Spinal cord (tissue), 10 donors: ENCODE measurements around the gene TCP11L1. TPM values are rescaled to one million over a fixed set of nuclear protein-coding genes. Genes with fewer than 3 reads are reported as not detected.

Experiments used
- DNase-seq, 6 donors: peaks; one replicate each; pipeline versions ENCODE4 v3.0.0 to v3.0.0-alpha.2; 2013 to 2015; ENCODE audit warnings: low spot score in 6 of 6, low read depth in 4 of 6
- H3K27ac ChIP-seq: one replicate; pipeline ENCODE4 v1.5.1; 2013; ENCODE audit warnings: low read depth, low read length, control low read depth
- H3K27me3 ChIP-seq: one replicate; pipeline ENCODE4 v1.6.1; 2013; ENCODE audit warnings: low read length; ENCODE audit not compliant: control insufficient read depth, insufficient read depth
- H3K36me3 ChIP-seq: one replicate; pipeline ENCODE4 v1.6.1; 2013; ENCODE audit warnings: low read length; ENCODE audit not compliant: control insufficient read depth, insufficient read depth
- H3K4me1 ChIP-seq: one replicate; pipeline ENCODE4 v1.6.1; 2013; ENCODE audit warnings: low read length; ENCODE audit not compliant: control insufficient read depth, insufficient read depth
- H3K4me3 ChIP-seq: one replicate; pipeline ENCODE4 v1.5.1; 2013; ENCODE audit warnings: low read depth, low read length, control low read depth
- H3K9me3 ChIP-seq: one replicate; pipeline ENCODE4 v1.6.1; 2013; ENCODE audit warnings: low read length; ENCODE audit not compliant: control insufficient read depth, insufficient read depth
- WGBS: methylation state at CpG from one replicate; pipeline ENCODE4 v1.1.5; 2013; ENCODE audit warnings: missing lambda C conversion rate; ENCODE audit not compliant: insufficient coverage; 5-methylcytosine and 5-hydroxymethylcytosine counted together
- long read RNA-seq, 4 donors: transcript quantifications; one replicate each; lab custom pipeline, GENCODE V29; 2026
- polyA plus RNA-seq, 2 donors: library from polyadenylated mRNA; unstranded; fragments of 120-200 nt; gene quantifications; one replicate each; pipeline ENCODE4 v1.2.1, GENCODE V29; 2013; ENCODE audit not compliant: insufficient read length in 2 of 2
- total RNA-seq, 2 donors: library from RNA; depleted of rRNA in 1 of 2; stranded (reverse); fragments of 120-200 nt in 1 of 2; fragments of >200 nt in 1 of 2; gene quantifications; one replicate each; pipeline versions ENCODE4 v1.2.3 to v1.2.4, GENCODE V29; 2013 to 2014
- donor health status: healthy.

The TCP11L1 gene
- 10 to 100 TPM; 16.7 to 33.4 TPM for total RNA-seq
- polyA plus RNA-seq, result 10 to 100 TPM; 15.1 to 19.8 TPM
- long read RNA-seq, donor 1, partial matches to known transcripts, result 5 of 7 reads
- long read RNA-seq, donor 1, other reads (novel, unspliced or antisense), result 0 of 7 reads
- long read RNA-seq, donor 2, partial matches to known transcripts, result 0 of 1 reads
- long read RNA-seq, donor 2, other reads (novel, unspliced or antisense), result 0 of 1 reads
- long read RNA-seq, donor 3, partial matches to known transcripts, result 50 of 52 reads
- long read RNA-seq, donor 3, other reads (novel, unspliced or antisense), result 0 of 52 reads
- long read RNA-seq, donor 4, partial matches to known transcripts, result 0 of 2 reads
- long read RNA-seq, donor 4, other reads (novel, unspliced or antisense), result 0 of 2 reads

DNA sequence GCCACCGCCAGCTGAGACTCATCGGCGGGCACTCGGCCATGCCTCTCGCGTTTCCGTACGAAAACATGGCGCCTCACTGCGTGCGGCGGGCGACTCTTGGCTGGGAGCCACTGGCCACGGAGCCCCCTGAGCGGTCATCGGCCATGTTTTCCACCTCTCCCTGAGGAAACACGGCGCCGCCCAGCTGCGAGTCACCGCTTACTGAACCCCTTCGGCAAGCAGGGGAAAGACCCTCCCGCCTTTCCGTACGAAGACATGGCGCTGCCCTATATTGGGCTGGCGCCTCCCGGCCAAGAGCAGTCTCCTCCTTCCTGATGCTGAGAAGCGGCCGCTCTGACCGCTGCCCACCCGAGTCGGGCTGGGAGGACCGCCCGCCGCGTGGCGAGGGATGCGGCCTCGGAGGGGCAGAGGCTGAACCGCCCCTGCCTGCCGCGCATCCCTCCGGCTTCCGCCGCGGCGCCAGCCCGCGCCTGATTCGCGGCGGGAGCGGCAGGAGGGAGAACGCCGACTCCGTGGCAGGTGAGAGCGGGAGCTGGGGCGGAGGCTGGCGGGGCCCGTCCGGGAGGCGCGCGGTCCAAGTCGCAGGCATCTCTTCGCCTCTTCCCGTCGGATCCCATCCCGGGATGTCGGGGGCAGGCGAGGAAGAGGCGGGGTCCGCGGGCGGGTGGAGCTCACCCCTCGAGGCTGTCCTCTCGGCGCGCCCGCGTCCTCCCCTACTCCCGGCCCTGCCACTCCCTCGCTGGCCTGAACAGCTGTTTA, at the start of gene TCP11L1:
TCP11L1 (plus strand) TSS at position 299 of the 759 bp plus-strand sequence. CDS start 4,202 bp downstream, outside the sequence.
- peak within 1 kb of the TSS; percentile 92 for H3K4me3 ChIP-seq
- H3K9me3 ChIP-seq, result no peaks in the 10 kb centered on the region
- peaks cover 2% of the 10 kb centered on the region for H3K36me3 ChIP-seq
- no peaks in the 10 kb centered on the region for H3K27me3 ChIP-seq
- peak within 1 kb of the TSS; percentile 99 for H3K27ac ChIP-seq
- WGBS, result under 1% methylated on average over 84 of the region's 84 CpGs
- peaks cover 3% of the 10 kb centered on the region for H3K4me1 ChIP-seq
- DNase-seq, result peak; percentile 87 to 98 (median 92)

GRCh38 chr11:32990481-32990880, 48.9 kb upstream of the TCP11L1 start:
- H3K36me3 ChIP-seq, result no peaks in the 10 kb centered on the region
- no peak overlapping the region for H3K27ac ChIP-seq
- H3K4me1 ChIP-seq, result no peaks in the 10 kb centered on the region
- no CpG with 5 or more reads among the region's 1 CpG for WGBS
- no peak overlapping the region for H3K4me3 ChIP-seq
- no peaks in the 10 kb centered on the region for H3K9me3 ChIP-seq
- no peaks in the 10 kb centered on the region for H3K27me3 ChIP-seq
- DNase-seq, result no peak

DNA sequence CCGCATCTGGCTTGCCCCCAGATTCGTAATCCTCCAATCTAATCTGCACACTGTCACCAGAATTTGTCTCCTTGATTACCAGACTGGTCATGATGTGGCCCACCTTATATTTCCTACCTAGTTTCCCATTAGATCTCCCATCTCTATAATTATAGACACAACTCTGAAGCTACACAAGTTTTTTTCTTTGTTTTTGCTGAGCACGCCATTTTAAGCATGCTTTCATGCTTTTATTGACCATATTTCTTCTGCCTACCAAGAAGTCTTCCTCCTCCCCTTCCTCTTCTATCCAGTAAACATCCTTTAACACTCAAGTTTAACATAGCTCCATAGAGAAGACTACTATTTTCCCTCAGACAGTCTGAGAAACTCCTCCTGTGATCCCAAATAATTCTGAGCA, 47.9 kb upstream of the TCP11L1 start:
- 98% methylated on average over 3 of the region's 3 CpGs for WGBS
- H3K4me1 ChIP-seq, result no peaks in the 10 kb centered on the region
- no peaks in the 10 kb centered on the region for H3K36me3 ChIP-seq
- H3K27me3 ChIP-seq, result no peaks in the 10 kb centered on the region
- no peak overlapping the region for H3K27ac ChIP-seq
- H3K9me3 ChIP-seq, result no peaks in the 10 kb centered on the region
- no peak overlapping the region for H3K4me3 ChIP-seq
- no peak for DNase-seq

DNA sequence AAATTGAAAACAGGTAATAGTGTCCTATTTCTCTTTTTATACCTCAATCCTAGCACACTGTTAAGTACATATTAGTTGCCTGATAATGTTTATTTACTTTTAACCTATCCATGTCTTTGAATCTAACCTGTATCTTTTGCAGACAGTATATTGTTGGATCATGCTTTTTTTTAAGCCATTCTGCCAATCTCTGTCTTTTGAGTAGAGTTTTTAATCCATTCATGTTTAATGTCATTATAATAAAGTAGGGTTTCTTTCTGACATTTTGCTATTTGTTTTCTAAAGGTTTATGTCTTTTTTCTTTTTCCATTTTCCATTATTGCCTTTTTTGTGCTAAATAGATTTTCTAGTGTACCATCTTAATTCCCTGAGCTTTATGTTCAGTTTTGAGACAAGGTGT, 47.5 kb upstream of the TCP11L1 start:
- DNase-seq, result no peak
- Histone ChIP-seq H3K27me3 (no peaks in the 10 kb centered on the region), H3K36me3 (no peaks in the 10 kb centered on the region), H3K9me3 (no peaks in the 10 kb centered on the region), H3K4me1 (no peaks in the 10 kb centered on the region), H3K4me3 (no peak overlapping the region), H3K27ac (no peak overlapping the region)

GRCh38 chr11:33000181-33000580, 39.2 kb upstream of the TCP11L1 start:
- no peaks in the 10 kb centered on the region for H3K36me3 ChIP-seq
- H3K9me3 ChIP-seq, result no peaks in the 10 kb centered on the region
- H3K27me3 ChIP-seq, result no peaks in the 10 kb centered on the region
- H3K27ac ChIP-seq, result no peak overlapping the region
- no peak overlapping the region for H3K4me3 ChIP-seq
- H3K4me1 ChIP-seq, result no peaks in the 10 kb centered on the region
- no peak for DNase-seq

DNA sequence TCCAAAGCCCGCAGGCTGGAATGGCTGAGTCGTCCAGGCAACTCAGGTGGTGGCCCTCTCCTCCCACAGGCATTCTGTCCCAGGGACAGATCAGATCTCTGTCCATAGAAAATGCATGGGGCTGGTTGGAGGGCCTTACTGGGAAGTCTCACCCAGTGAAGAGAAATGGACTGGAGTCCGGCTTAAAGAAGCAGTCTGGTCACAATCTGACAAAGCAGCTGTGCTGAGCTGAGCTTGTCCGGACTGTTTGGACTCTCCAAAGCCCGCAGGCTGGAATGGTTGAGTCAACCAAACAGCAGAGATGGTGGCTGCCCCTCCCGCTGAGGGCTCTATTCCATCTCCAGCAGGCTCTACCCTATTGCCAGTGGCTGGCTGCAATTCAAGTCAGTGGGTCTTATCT, 38.1 kb upstream of the TCP11L1 start:
- Histone ChIP-seq H3K9me3 (no peaks in the 10 kb centered on the region), H3K27ac (no peak overlapping the region)

GRCh38 chr11:33001751-33002542, 37.4 kb upstream of the TCP11L1 start:
- DNase-seq, result no peak
- Histone ChIP-seq H3K36me3 (no peaks in the 10 kb centered on the region), H3K27me3 (no peaks in the 10 kb centered on the region), H3K9me3 (no peaks in the 10 kb centered on the region), H3K27ac (no peak overlapping the region), H3K4me3 (no peak overlapping the region), H3K4me1 (no peaks in the 10 kb centered on the region)
- WGBS, result 96% methylated on average over 4 of the region's 8 CpGs

More for the DNA sequence above, 38.1 kb upstream of the TCP11L1 start:
- 68% methylated on average over 5 of the region's 6 CpGs for WGBS
- H3K36me3 ChIP-seq, result no peaks in the 10 kb centered on the region
- H3K4me1 ChIP-seq, result no peaks in the 10 kb centered on the region
- no peaks in the 10 kb centered on the region for H3K27me3 ChIP-seq
- no peak overlapping the region for H3K4me3 ChIP-seq
- no peak for DNase-seq

DNA sequence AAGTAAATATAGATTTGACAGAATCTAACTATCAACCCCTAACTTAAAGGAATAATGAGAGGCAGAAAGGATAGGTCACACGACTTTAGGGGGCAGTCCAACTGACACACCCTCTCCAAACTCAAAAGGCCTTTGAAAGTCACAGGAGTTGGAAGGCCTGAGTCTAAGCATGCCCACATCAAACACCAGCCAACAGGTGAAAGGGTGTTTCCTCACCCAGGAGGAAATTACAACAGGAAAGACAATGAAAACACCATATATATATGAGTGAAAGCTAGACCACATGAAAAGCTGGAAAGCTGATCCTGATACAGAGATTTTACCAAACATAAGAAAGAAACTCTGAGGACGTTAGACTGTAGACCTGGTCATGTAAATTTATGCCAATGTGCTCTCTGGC, 34.2 kb upstream of the TCP11L1 start:
- H3K4me1 ChIP-seq, result no peaks in the 10 kb centered on the region
- H3K9me3 ChIP-seq, result no peaks in the 10 kb centered on the region
- WGBS, result no CpG with 5 or more reads among the region's 2 CpGs
- H3K27me3 ChIP-seq, result no peaks in the 10 kb centered on the region
- H3K36me3 ChIP-seq, result no peaks in the 10 kb centered on the region
- no peak overlapping the region for H3K4me3 ChIP-seq
- no peak for DNase-seq
- H3K27ac ChIP-seq, result no peak overlapping the region

DNA sequence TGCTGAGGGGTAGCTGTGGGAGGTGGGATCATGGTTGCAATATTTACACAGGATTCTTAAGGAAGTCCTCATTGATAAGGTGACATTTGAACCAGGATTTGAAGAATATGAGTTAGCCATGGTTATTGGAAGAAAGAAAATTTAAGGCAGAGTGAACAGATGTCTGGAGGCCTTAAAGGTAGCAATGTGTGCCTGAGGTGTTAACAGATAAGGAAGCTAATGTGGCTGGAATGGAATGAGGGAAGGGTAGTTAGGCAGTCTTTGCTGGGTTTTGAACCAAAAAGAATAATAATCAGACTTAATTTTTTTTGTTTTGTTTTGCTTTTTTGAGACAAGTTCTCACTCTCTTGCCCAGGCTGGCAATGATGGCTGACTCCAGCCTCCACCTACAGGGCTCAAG, 33.4 kb upstream of the TCP11L1 start:
- no peak for DNase-seq
- no peaks in the 10 kb centered on the region for H3K36me3 ChIP-seq

More for the DNA sequence above, 33.4 kb upstream of the TCP11L1 start:
- Histone ChIP-seq H3K4me3 (no peak overlapping the region), H3K9me3 (no peaks in the 10 kb centered on the region), H3K27me3 (no peaks in the 10 kb centered on the region), H3K4me1 (no peaks in the 10 kb centered on the region), H3K27ac (no peak overlapping the region)
